Measurements from ENCODE around the gene TXNRD2. TPM values are rescaled to one million over a fixed set of nuclear protein-coding genes. Genes with fewer than 3 reads are reported as not detected.
A peak's percentile ranks its signal among the peaks of the same experiment; 100 is the strongest.

Gene TXNRD2
- total RNA-seq, 1 donor from 2014 or later = 23.0 TPM

GRCh38 chr22:19972652-19973550 lies 31.3 kb upstream of the TXNRD2 start:
- Mint-ChIP-seq H3K4me1 (ENCODE audit: unreplicated experiment) (peaks cover 21% of the 10 kb centered on the region), H3K9me3 (ENCODE audit: unreplicated experiment) (no peaks in the 10 kb centered on the region), H3K27me3 (ENCODE audit: unreplicated experiment) (peaks cover 19% of the 10 kb centered on the region), H3K4me3 (ENCODE audit: unreplicated experiment) (no peak overlapping the region), H3K27ac (ENCODE audit: unreplicated experiment) (no peak overlapping the region), H3K36me3 (ENCODE audit: low read depth, unreplicated experiment) (peaks cover 17% of the 10 kb centered on the region)
- no peak for TF ChIP-seq CTCF (IDR thresholded peaks at IDR 0.05; ENCODE audit: unreplicated experiment)
- no peak for DNase-seq (ENCODE audit: low spot score)

GRCh38 chr22:19972251-19972650 lies 30.6 kb upstream of the TXNRD2 start:
- TF ChIP-seq CTCF (IDR thresholded peaks at IDR 0.05; ENCODE audit: unreplicated experiment) = no peak
- Mint-ChIP-seq H3K36me3 (ENCODE audit: low read depth, unreplicated experiment) (peaks cover 18% of the 10 kb centered on the region), H3K27ac (ENCODE audit: unreplicated experiment) (peak overlapping the region; percentile 61), H3K4me1 (ENCODE audit: unreplicated experiment) (peaks cover 23% of the 10 kb centered on the region), H3K4me3 (ENCODE audit: unreplicated experiment) (peak overlapping the region; percentile 56), H3K9me3 (ENCODE audit: unreplicated experiment) (no peaks in the 10 kb centered on the region), H3K27me3 (ENCODE audit: unreplicated experiment) (peaks cover 19% of the 10 kb centered on the region)
- DNase-seq (ENCODE audit: low spot score) = no peak

- Mint-ChIP-seq H3K9me3 (ENCODE audit: unreplicated experiment) (no peaks in the 10 kb centered on the region), H3K4me1 (ENCODE audit: unreplicated experiment) (peaks cover 27% of the 10 kb centered on the region), H3K27me3 (ENCODE audit: unreplicated experiment) (peaks cover 19% of the 10 kb centered on the region), H3K4me3 (ENCODE audit: unreplicated experiment) (peak overlapping the region; percentile 56), H3K27ac (ENCODE audit: unreplicated experiment) (no peak overlapping the region), H3K36me3 (ENCODE audit: low read depth, unreplicated experiment) (peaks cover 21% of the 10 kb centered on the region)
- no peak for TF ChIP-seq CTCF (IDR thresholded peaks at IDR 0.05; ENCODE audit: unreplicated experiment)
- DNase-seq (ENCODE audit: low spot score) = no peak
Observed at GRCh38 chr22:19971276-19972124, 29.9 kb upstream of the TXNRD2 start.

GRCh38 chr22:19970479-19971275 lies 29.1 kb upstream of the TXNRD2 start:
- peak; percentile 79 for DNase-seq (ENCODE audit: low spot score)
- H3K36me3 Mint-ChIP-seq (ENCODE audit: low read depth, unreplicated experiment) = peaks cover 21% of the 10 kb centered on the region
- H3K27me3 Mint-ChIP-seq (ENCODE audit: unreplicated experiment) = peaks cover 18% of the 10 kb centered on the region
- no peaks in the 10 kb centered on the region for H3K9me3 Mint-ChIP-seq (ENCODE audit: unreplicated experiment)
- H3K4me1 Mint-ChIP-seq (ENCODE audit: unreplicated experiment) = peaks cover 22% of the 10 kb centered on the region
- TF ChIP-seq CTCF (IDR thresholded peaks at IDR 0.05; ENCODE audit: unreplicated experiment) = peak; percentile 97
- no peak overlapping the region for H3K4me3 Mint-ChIP-seq (ENCODE audit: unreplicated experiment)
- no peak overlapping the region for H3K27ac Mint-ChIP-seq (ENCODE audit: unreplicated experiment)

Data from endothelial cell (in vitro differentiated cells).